H9 (cell line): Measurements from ENCODE around the gene MAPRE3. TPM values are rescaled to one million over a fixed set of nuclear protein-coding genes. Genes with fewer than 3 reads are reported as not detected.

ENCODE experiments used
- DNase-seq: peaks from one replicate; pipeline ENCODE4 v3.0.0-alpha.2; 2017
- H2AFZ ChIP-seq: one replicate; pipeline ENCODE4 v1.6.1; 2013; ENCODE audit warnings: mild to moderate bottlenecking, low read length, control low read depth, moderate library complexity
- H2AK5ac ChIP-seq: 2 replicates; pipeline ENCODE4 v1.6.1; 2013; ENCODE audit warnings: low read length, control low read depth, mixed read lengths; ENCODE audit not compliant: insufficient read length
- H2BK120ac ChIP-seq: one replicate; pipeline ENCODE4 v1.6.1; 2013; ENCODE audit warnings: low read depth, mild to moderate bottlenecking, low read length, control low read depth, inconsistent platforms; ENCODE audit not compliant: poor library complexity, severe bottlenecking
- H2BK12ac ChIP-seq: 2 replicates; pipeline ENCODE4 v1.6.1; 2013; ENCODE audit warnings: low read length, control low read depth, mixed read lengths, low read depth; ENCODE audit not compliant: insufficient read length
- H2BK15ac ChIP-seq: 2 replicates; pipeline ENCODE4 v1.6.1; 2013; ENCODE audit warnings: low read depth, low read length, control low read depth
- H2BK20ac ChIP-seq: one replicate; pipeline ENCODE4 v1.6.1; 2013; ENCODE audit warnings: low read depth, mild to moderate bottlenecking, low read length, control low read depth, inconsistent platforms; ENCODE audit not compliant: poor library complexity, severe bottlenecking
- H2BK5ac ChIP-seq: 2 replicates; pipeline ENCODE4 v1.6.1; 2013; ENCODE audit warnings: low read length, control low read depth, mixed read lengths; ENCODE audit not compliant: insufficient read length
- H3K14ac ChIP-seq: 2 replicates; pipeline ENCODE4 v1.6.1; 2013; ENCODE audit warnings: low read length, control low read depth; ENCODE audit not compliant: insufficient read depth
- H3K18ac ChIP-seq: 2 replicates; pipeline ENCODE4 v1.6.1; 2013; ENCODE audit warnings: low read depth, mild to moderate bottlenecking, mixed read lengths, low read length, control low read depth; ENCODE audit not compliant: insufficient read length
- H3K23ac ChIP-seq: 2 replicates; pipeline ENCODE4 v1.6.1; 2013; ENCODE audit warnings: low read length, control low read depth, mixed read lengths, low read depth; ENCODE audit not compliant: insufficient read length
- H3K23me2 ChIP-seq: 2 replicates; pipeline ENCODE4 v1.6.1; 2013; ENCODE audit warnings: low read depth, mild to moderate bottlenecking, mixed read lengths, low read length, control low read depth; ENCODE audit not compliant: insufficient read length, poor library complexity, severe bottlenecking
- H3K27ac ChIP-seq: 2 replicates; pipeline ENCODE4 v1.5.1; 2013; ENCODE audit warnings: low read length, control low read depth, mixed read lengths, low read depth; ENCODE audit not compliant: insufficient read length
- H3K27me3 ChIP-seq: 2 replicates; pipeline ENCODE4 v1.6.1; 2013; ENCODE audit warnings: low read length, control low read depth, inconsistent platforms; ENCODE audit not compliant: insufficient read depth
- H3K4ac ChIP-seq: 2 replicates; pipeline ENCODE4 v1.6.1; 2013; ENCODE audit warnings: low read depth, mild to moderate bottlenecking, control low read depth, inconsistent platforms, low read length, moderate library complexity
- H3K4me1 ChIP-seq: 2 replicates; pipeline ENCODE4 v1.6.1; 2013; ENCODE audit warnings: low read length, control low read depth, inconsistent platforms; ENCODE audit not compliant: insufficient read depth
- H3K4me2 ChIP-seq: 2 replicates; pipeline ENCODE4 v1.6.1; 2013; ENCODE audit warnings: low read length, control low read depth, mixed read lengths; ENCODE audit not compliant: insufficient read length, insufficient read depth
- H3K56ac ChIP-seq: 2 replicates; pipeline ENCODE4 v1.6.1; 2013; ENCODE audit warnings: low read depth, mild to moderate bottlenecking, mixed read lengths, low read length, control low read depth; ENCODE audit not compliant: insufficient read length
- H3K79me1 ChIP-seq: 2 replicates; pipeline ENCODE4 v1.6.1; 2013; ENCODE audit warnings: low read depth, mild to moderate bottlenecking, moderate library complexity, low read length, control low read depth, inconsistent platforms; ENCODE audit not compliant: insufficient read depth, poor library complexity, severe bottlenecking
- H3K79me2 ChIP-seq: 2 replicates; pipeline ENCODE4 v1.6.1; 2013; ENCODE audit warnings: low read length, control low read depth, inconsistent platforms; ENCODE audit not compliant: insufficient read depth
- H3K9ac ChIP-seq: 2 replicates; pipeline ENCODE4 v1.6.1; 2013; ENCODE audit warnings: low read length, control low read depth, mixed read lengths; ENCODE audit not compliant: insufficient read length; ENCODE audit errors: extremely low read depth
- H3K9me3 ChIP-seq: one replicate; pipeline ENCODE4 v1.6.1; 2013; ENCODE audit warnings: low read depth, low read length, inconsistent platforms; ENCODE audit not compliant: control insufficient read depth
- H3T11ph ChIP-seq: one replicate; pipeline ENCODE4 v1.6.1; 2013; ENCODE audit warnings: mild to moderate bottlenecking, low read length, control low read depth, inconsistent platforms
- H4K20me1 ChIP-seq: one replicate; pipeline ENCODE4 v1.6.1; 2013; ENCODE audit not compliant: control insufficient read depth, insufficient read length, insufficient read depth
- H4K5ac ChIP-seq: 2 replicates; pipeline ENCODE4 v1.6.1; 2013; ENCODE audit warnings: low read depth, mild to moderate bottlenecking, mixed read lengths, low read length, control low read depth; ENCODE audit not compliant: insufficient read length
- H4K8ac ChIP-seq: replicated peaks from 2 replicates; pipeline ENCODE4 v1.6.1; 2013; ENCODE audit warnings: low read length, control low read depth, mixed read lengths, low read depth; ENCODE audit not compliant: insufficient read length
- H4K91ac ChIP-seq: 2 replicates; pipeline ENCODE4 v1.6.1; 2013; ENCODE audit warnings: low read depth, mild to moderate bottlenecking, moderate library complexity, mixed read lengths, low read length, control low read depth; ENCODE audit not compliant: insufficient read length
- H3K27ac Mint-ChIP-seq, 3 experiments: 2 replicates in 2 of 3; 3 replicates in 1 of 3; pipeline ENCODE4 v1.8.0; 2020 to 2021; ENCODE audit warnings: mixed read lengths in 3 of 3, mild to moderate bottlenecking in 1 of 3, moderate library complexity in 1 of 3
- H3K27me3 Mint-ChIP-seq: 2 replicates; pipeline ENCODE4 v1.8.0; 2021; ENCODE audit warnings: low read depth, mild to moderate bottlenecking, moderate library complexity, mixed read lengths
- H3K36me3 Mint-ChIP-seq, 3 experiments: 2 replicates in 2 of 3; 3 replicates in 1 of 3; pipeline ENCODE4 v1.8.0; 2020 to 2021; ENCODE audit warnings: low read depth in 3 of 3, mixed read lengths in 3 of 3; ENCODE audit not compliant: insufficient read depth in 1 of 3
- H3K4me1 Mint-ChIP-seq, 2 experiments: 2 replicates each; pipeline ENCODE4 v1.8.0; 2020; ENCODE audit warnings: mixed read lengths in 2 of 2
- H3K4me3 Mint-ChIP-seq, 2 experiments: 2 replicates in 1 of 2; 3 replicates in 1 of 2; pipeline ENCODE4 v1.8.0; 2020 to 2021; ENCODE audit warnings: mild to moderate bottlenecking in 2 of 2, mixed read lengths in 2 of 2, moderate library complexity in 1 of 2
- H3K9me3 Mint-ChIP-seq, 2 experiments: 2 replicates in 1 of 2; 3 replicates in 1 of 2; pipeline ENCODE4 v1.8.0; 2020; ENCODE audit warnings: mild to moderate bottlenecking in 2 of 2, mixed read lengths in 2 of 2, moderate library complexity in 1 of 2
- WGBS: extraction: QIAGEN DNeasy Blood & Tissue Kit; methylation state at CpG from one replicate; pipeline ENCODE4 v1.1.7; 2013; ENCODE audit warnings: missing lambda C conversion rate, low lambda C conversion rate, mixed read lengths; ENCODE audit not compliant: insufficient read length; ENCODE audit errors: extremely low coverage; 5-methylcytosine and 5-hydroxymethylcytosine counted together
- total RNA-seq: library from RNA; stranded (reverse); gene quantifications from 2 replicates; pipeline ENCODE4 v1.2.1, GENCODE V29; 2021
- TF ChIP-seq, protein P1 (sequence below): fragments of 200-600 bp; sonication (generic); conservative IDR thresholded peaks from 3 replicates; pipeline ENCODE4 v1.8.0; 2021; ENCODE audit warnings: antibody characterized with exemption, mild to moderate bottlenecking

Gene MAPRE3
- total RNA-seq, 1 experiment from 2014 or later, result 2.0 TPM

- Histone ChIP-seq H2BK12ac (no peak overlapping the region), H2BK120ac (no peak overlapping the region), H3K79me1 (no peaks in the 10 kb centered on the region), H2AK5ac (no peak overlapping the region), H3K4ac (no peak overlapping the region), H4K5ac (no peak overlapping the region), H3K4me1 (no peaks in the 10 kb centered on the region), H4K8ac (no peak overlapping the region), H3K23ac (no peak overlapping the region), H3K14ac (no peak overlapping the region), H4K91ac (no peak overlapping the region), H3K79me2 (no peaks in the 10 kb centered on the region), H2BK20ac (no peak overlapping the region), H3K9ac (no peak overlapping the region), H3K27ac (no peak overlapping the region), H2BK5ac (no peak overlapping the region), H3K27me3 (no peaks in the 10 kb centered on the region), H4K20me1 (no peaks in the 10 kb centered on the region), H3K4me2 (no peak overlapping the region), H3K23me2 (no peaks in the 10 kb centered on the region), H3K56ac (no peak overlapping the region), H3T11ph (no peak overlapping the region), H3K18ac (no peak overlapping the region), H2AFZ (no peak overlapping the region), H2BK15ac (no peak overlapping the region), H3K9me3 (no peaks in the 10 kb centered on the region)
- Mint-ChIP-seq H3K4me3 (no peak overlapping the region), H3K27me3 (no peaks in the 10 kb centered on the region), H3K27ac (peak overlapping the region in 1 of 3 experiments; percentile 67; a peak in 1 of 7 replicates), H3K4me1 (peaks cover 0 to 5% of the 10 kb centered on the region in 2 experiments; a peak in 1 of 4 replicates), H3K9me3 (no peaks in the 10 kb centered on the region), H3K36me3 (peaks cover 20 to 80% (median 74%) of the 10 kb centered on the region in 3 experiments)
- DNase-seq, result no peak
- TF ChIP-seq, protein P1, sequence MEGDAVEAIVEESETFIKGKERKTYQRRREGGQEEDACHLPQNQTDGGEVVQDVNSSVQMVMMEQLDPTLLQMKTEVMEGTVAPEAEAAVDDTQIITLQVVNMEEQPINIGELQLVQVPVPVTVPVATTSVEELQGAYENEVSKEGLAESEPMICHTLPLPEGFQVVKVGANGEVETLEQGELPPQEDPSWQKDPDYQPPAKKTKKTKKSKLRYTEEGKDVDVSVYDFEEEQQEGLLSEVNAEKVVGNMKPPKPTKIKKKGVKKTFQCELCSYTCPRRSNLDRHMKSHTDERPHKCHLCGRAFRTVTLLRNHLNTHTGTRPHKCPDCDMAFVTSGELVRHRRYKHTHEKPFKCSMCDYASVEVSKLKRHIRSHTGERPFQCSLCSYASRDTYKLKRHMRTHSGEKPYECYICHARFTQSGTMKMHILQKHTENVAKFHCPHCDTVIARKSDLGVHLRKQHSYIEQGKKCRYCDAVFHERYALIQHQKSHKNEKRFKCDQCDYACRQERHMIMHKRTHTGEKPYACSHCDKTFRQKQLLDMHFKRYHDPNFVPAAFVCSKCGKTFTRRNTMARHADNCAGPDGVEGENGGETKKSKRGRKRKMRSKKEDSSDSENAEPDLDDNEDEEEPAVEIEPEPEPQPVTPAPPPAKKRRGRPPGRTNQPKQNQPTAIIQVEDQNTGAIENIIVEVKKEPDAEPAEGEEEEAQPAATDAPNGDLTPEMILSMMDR, result no peak
- no CpG with 5 or more reads among the region's 6 CpGs for WGBS
These were observed 69.0 kb downstream of the MAPRE3 start for GRCh38 chr2:27039426-27039825.
